ENCODE results near the gene TRMO. TPM values are rescaled to one million over a fixed set of nuclear protein-coding genes. Genes with fewer than 3 reads are reported as not detected.

TRMO gene
- total and polyA plus RNA-seq, 2 of the 13 experiments (the other 11 are each of a cell fraction or from before 2014, with no cell fraction given) = 8.7 to 18.6 TPM

DNA sequence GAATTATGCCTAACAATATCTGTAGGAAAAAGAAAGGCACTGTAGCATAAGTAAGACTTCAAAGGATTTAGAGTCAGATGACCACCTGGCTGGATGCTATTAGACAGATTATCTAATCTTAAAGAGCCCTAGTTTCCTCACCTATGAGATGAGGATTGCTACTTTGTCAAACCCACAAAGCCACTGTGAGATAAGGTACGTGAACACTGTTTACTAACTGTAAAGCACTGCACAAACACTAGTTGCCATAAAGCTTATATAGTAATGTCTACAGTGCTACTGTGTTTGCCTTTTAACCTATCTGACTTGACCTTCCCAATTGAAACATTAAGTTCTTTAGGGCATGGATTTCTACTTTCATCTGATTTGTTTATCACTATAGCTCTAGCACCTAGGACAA lies 10.3 kb downstream of the TRMO start:
- BruUV-seq (replicated peaks) = no TSS peak
- Histone ChIP-seq H3K4me2 (ENCODE audit: low read depth, low read length) (no peak overlapping the region), H3K27me3 (ENCODE audit: control insufficient read depth in 1 of 2, insufficient read depth in 2 of 2, low read length in 2 of 2) (no peaks in the 10 kb centered on the region), H3K79me2 (ENCODE audit: insufficient read depth, low read length) (no peaks in the 10 kb centered on the region), H3K27ac (ENCODE audit: extremely low read length, insufficient read depth, low read length) (no peak overlapping the region), H3K9me3 (ENCODE audit: low read length) (no peaks in the 10 kb centered on the region), H2AFZ (ENCODE audit: low read length) (no peak overlapping the region), H3K4me1 (ENCODE audit: insufficient read depth, low read length) (peaks cover 7% of the 10 kb centered on the region; the same call in 1 of the 2 replicates), H3K9ac (ENCODE audit: insufficient read depth, low read depth, low read length) (no peak overlapping the region), H3K4me3 (replicated peaks in 1 of 3; ENCODE audit: insufficient read depth in 1 of 3, low read depth in 2 of 3, low read length in 3 of 3) (no peak overlapping the region), H4K20me1 (ENCODE audit: insufficient read depth, low read length) (no peaks in the 10 kb centered on the region), H3K36me3 (replicated peaks in 1 of 2; ENCODE audit: control insufficient read depth in 1 of 2, insufficient read depth in 2 of 2, low read length in 2 of 2) (peaks cover 17 to 68% of the 10 kb centered on the region in 2 experiments)
- ATAC-seq (no peak), DNase-seq (ENCODE audit: low spot score) (no peak), FAIRE-seq (no peak)
- intact Hi-C loops (cut with micrococcal nuclease; ENCODE audit: unreplicated experiment) = no loop called here
- POLR2A ChIA-PET = interaction anchor here (1.2 kb wide), 1 partner anchor 10 kb away, joined by 4 read pairs; no protein-coding TSS in a partner anchor
- WGBS (ENCODE audit: low lambda C conversion rate) = 91% methylated on average over 1 of the region's 1 CpG
- CTCF ChIA-PET (ENCODE audit: low intra/inter-chr PET ratio, low total read pairs) = no interaction called here
- in situ Hi-C loops (cut with HindIII; ENCODE audit: extremely low pct_ligation_motif_present, low pct_unique_long_range_greater_than_20kb) = no loop called here
- no peak for TF ChIP-seq PAF1 (CRISPR knock-in tag; IDR thresholded peaks at IDR 0.05)
- TF ChIP-seq ZNF124 (CRISPR knock-in tag; IDR thresholded peaks at IDR 0.05) = no peak
- TF ChIP-seq HOXA3 (CRISPR knock-in tag; IDR thresholded peaks at IDR 0.05) = no peak
- TF ChIP-seq ZC3H4 (CRISPR knock-in tag; IDR thresholded peaks at IDR 0.05; ENCODE audit: borderline replicate concordance) = no peak
- no peak for TF ChIP-seq MLLT10 (CRISPR knock-in tag; IDR thresholded peaks at IDR 0.05)
- TF ChIP-seq ZNF10 (CRISPR knock-in tag; IDR thresholded peaks at IDR 0.05; ENCODE audit: borderline replicate concordance, low read depth) = no peak
- no peak for TF ChIP-seq NCOA1 (CRISPR knock-in tag; IDR thresholded peaks at IDR 0.05)
- TF ChIP-seq KLF16 (CRISPR knock-in tag; IDR thresholded peaks at IDR 0.05) = no peak
- TF ChIP-seq ARNT2 (CRISPR knock-in tag; IDR thresholded peaks at IDR 0.05; ENCODE audit: low read depth) = no peak
- TF ChIP-seq, protein P1, sequence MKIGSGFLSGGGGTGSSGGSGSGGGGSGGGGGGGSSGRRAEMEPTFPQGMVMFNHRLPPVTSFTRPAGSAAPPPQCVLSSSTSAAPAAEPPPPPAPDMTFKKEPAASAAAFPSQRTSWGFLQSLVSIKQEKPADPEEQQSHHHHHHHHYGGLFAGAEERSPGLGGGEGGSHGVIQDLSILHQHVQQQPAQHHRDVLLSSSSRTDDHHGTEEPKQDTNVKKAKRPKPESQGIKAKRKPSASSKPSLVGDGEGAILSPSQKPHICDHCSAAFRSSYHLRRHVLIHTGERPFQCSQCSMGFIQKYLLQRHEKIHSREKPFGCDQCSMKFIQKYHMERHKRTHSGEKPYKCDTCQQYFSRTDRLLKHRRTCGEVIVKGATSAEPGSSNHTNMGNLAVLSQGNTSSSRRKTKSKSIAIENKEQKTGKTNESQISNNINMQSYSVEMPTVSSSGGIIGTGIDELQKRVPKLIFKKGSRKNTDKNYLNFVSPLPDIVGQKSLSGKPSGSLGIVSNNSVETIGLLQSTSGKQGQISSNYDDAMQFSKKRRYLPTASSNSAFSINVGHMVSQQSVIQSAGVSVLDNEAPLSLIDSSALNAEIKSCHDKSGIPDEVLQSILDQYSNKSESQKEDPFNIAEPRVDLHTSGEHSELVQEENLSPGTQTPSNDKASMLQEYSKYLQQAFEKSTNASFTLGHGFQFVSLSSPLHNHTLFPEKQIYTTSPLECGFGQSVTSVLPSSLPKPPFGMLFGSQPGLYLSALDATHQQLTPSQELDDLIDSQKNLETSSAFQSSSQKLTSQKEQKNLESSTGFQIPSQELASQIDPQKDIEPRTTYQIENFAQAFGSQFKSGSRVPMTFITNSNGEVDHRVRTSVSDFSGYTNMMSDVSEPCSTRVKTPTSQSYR (CRISPR knock-in tag; IDR thresholded peaks at IDR 0.05; ENCODE audit: borderline replicate concordance) = no peak
- TF ChIP-seq ZNF543 (CRISPR knock-in tag; IDR thresholded peaks at IDR 0.05) = no peak
- no peak for TF ChIP-seq U2AF1 (optimal IDR thresholded peaks at IDR 0.05; ENCODE audit: low read depth, low read length)
- TF ChIP-seq, protein P2, sequence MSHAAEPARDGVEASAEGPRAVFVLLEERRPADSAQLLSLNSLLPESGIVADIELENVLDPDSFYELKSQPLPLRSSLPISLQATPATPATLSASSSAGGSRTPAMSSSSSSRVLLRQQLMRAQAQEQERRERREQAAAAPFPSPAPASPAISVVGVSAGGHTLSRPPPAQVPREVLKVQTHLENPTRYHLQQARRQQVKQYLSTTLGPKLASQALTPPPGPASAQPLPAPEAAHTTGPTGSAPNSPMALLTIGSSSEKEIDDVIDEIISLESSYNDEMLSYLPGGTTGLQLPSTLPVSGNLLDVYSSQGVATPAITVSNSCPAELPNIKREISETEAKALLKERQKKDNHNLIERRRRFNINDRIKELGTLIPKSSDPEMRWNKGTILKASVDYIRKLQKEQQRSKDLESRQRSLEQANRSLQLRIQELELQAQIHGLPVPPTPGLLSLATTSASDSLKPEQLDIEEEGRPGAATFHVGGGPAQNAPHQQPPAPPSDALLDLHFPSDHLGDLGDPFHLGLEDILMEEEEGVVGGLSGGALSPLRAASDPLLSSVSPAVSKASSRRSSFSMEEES (CRISPR knock-in tag; IDR thresholded peaks at IDR 0.05) = no peak
- no peak for TF ChIP-seq HCFC1 (IDR thresholded peaks at IDR 0.05; ENCODE audit: low read depth, low read length)
- TF ChIP-seq, protein P3, sequence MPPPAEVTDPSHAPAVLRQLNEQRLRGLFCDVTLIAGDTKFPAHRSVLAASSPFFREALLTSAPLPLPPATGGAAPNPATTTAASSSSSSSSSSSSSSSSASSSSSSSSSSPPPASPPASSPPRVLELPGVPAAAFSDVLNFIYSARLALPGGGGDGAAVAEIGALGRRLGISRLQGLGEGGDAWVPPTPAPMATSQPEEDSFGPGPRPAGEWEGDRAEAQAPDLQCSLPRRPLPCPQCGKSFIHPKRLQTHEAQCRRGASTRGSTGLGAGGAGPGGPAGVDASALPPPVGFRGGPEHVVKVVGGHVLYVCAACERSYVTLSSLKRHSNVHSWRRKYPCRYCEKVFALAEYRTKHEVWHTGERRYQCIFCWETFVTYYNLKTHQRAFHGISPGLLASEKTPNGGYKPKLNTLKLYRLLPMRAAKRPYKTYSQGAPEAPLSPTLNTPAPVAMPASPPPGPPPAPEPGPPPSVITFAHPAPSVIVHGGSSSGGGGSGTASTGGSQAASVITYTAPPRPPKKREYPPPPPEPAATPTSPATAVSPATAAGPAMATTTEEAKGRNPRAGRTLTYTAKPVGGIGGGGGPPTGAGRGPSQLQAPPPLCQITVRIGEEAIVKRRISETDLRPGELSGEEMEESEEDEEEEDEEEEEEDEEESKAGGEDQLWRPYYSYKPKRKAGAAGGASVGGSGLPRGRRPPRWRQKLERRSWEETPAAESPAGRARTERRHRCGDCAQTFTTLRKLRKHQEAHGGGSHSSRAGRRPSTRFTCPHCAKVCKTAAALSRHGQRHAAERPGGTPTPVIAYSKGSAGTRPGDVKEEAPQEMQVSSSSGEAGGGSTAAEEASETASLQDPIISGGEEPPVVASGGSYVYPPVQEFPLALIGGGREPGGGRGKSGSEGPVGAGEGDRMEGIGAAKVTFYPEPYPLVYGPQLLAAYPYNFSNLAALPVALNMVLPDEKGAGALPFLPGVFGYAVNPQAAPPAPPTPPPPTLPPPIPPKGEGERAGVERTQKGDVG (CRISPR knock-in tag; IDR thresholded peaks at IDR 0.05; ENCODE audit: borderline replicate concordance) = no peak
- TF ChIP-seq ZNF180 (CRISPR knock-in tag; IDR thresholded peaks at IDR 0.05; ENCODE audit: borderline replicate concordance, low read depth) = no peak
- TF ChIP-seq SMYD3 (CRISPR knock-in tag; IDR thresholded peaks at IDR 0.05) = no peak
- TF ChIP-seq, protein P4, sequence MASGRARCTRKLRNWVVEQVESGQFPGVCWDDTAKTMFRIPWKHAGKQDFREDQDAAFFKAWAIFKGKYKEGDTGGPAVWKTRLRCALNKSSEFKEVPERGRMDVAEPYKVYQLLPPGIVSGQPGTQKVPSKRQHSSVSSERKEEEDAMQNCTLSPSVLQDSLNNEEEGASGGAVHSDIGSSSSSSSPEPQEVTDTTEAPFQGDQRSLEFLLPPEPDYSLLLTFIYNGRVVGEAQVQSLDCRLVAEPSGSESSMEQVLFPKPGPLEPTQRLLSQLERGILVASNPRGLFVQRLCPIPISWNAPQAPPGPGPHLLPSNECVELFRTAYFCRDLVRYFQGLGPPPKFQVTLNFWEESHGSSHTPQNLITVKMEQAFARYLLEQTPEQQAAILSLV (CRISPR knock-in tag; IDR thresholded peaks at IDR 0.05; ENCODE audit: borderline replicate concordance) = no peak
